Cortex of kidney (tissue), 1 donor: ENCODE results near the gene GPR152.
"Not testable (repeated sequence)": the region's sequence is repeated elsewhere in the genome, so short reads cannot be mapped to it uniquely, and the experiment has no call there.

Source experiments
- DNase-seq: peaks from one replicate; lab custom pipeline; 2025; lab: John Stamatoyannopoulos, UW

GPR152 gene

DNA sequence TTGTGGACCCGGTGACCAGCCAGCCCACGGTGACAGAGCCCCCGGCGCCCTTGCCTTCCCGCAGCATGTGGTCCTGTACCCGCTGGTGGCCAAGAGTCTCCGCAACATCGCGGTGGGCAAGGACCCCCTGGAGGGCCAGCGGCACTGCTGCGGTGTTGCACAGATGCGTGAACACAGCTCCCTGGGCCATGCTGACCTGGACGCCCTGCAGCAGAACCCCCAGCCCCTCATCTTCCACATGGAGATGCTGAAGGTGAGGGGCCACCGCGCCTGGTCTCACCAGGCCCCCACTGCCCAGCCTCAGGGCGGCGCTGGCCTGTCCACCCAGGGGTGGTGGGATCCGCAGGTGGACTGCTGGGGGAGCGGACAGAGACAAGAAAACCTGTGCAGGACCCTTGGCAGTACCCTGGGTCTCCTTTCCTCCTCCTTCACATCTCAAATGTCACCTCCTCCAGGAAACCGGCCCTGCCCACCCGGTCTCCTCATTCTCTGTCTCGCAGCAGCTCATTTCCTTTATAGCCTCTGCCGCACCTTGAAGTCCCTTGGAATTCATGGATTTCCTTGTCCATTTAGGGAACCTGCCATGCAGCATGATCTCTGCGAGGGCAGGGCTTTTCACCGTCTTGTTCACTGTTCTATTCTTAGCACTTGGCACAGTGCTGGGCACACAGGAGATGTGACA, 36.8 kb upstream of the GPR152 start:
- DNase-seq = no peak

DNA sequence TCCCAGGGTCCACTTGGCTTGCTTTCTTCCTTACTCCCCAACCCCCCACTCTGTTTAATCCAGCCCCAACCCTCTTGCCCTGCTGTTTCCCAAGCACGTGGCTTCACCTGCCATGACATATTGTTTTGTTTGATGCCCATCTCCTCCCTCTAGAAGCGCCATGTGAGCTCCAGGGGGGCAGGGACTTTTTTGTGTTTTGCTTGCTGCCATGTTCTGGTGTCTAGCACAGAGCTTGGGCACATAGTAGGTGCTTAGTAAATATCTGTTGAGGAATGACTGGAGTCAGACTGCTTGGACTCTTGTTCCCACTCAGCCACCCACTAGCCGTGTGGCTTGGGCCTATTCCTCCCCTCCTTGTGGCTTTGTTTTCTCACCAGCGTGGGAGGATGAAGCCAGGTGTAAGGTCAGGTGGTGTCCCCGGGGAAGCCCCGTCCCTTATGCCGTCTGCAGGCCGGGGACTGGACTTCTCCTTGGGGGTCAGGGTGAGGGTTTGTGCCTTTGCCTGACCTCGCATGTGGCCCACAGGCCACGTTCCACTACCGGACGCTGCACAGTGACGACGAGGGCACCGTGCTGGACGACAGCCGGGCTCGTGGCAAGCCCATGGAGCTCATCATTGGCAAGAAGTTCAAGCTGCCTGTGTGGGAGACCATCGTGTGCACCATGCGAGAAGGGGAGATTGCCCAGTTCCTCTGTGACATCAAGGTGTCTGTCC, 34.1 kb upstream of the GPR152 start:
- no peak for DNase-seq

DNA sequence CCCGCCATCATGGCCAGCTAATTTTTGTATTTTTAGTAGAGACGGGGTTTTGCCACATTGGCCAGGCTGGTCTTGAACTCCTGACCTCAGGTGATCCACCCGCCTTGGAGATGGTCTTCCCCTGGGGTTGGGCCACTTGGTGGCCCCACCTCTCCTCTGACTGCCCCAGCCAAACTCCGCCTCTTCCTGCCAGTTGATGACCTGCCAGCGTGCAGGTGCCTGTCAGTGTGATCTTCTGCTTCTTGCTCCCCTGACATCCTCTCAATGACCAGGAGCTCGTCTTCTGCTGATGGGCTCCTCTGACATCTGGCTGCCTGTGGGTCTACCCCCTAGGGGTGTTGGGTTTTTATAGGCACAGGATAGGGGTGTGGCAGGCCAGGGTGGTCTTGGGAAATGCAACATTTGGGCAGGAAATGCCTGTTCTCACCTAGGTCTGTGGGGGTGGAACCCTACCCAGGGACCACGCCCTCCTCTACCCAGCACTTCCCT, 33.4 kb upstream of the GPR152 start:
- not testable (repeated sequence) for DNase-seq

DNA sequence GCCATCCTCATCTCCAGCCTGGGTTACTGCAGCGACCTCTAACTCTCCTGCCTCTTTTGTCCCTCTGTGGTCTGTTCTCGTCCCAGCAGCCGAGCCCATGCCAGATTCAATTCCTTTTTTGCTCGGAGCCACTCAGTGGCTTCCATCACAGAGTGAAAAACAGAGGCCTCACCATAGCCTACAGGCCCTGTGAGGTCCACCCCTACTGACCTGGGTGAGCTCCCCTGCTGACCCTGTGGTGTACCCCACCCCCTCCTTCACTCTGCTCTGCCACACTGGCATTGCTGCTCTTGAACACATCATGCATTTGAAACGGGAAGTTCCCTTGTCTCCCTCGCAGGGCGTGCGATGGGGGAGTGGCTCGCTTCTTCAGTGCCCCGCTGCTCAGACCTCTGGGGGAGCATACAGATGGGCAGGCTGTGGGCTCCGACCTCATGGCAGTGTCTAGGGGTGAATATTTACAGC, 32.4 kb upstream of the GPR152 start:
- DNase-seq = no peak

DNA sequence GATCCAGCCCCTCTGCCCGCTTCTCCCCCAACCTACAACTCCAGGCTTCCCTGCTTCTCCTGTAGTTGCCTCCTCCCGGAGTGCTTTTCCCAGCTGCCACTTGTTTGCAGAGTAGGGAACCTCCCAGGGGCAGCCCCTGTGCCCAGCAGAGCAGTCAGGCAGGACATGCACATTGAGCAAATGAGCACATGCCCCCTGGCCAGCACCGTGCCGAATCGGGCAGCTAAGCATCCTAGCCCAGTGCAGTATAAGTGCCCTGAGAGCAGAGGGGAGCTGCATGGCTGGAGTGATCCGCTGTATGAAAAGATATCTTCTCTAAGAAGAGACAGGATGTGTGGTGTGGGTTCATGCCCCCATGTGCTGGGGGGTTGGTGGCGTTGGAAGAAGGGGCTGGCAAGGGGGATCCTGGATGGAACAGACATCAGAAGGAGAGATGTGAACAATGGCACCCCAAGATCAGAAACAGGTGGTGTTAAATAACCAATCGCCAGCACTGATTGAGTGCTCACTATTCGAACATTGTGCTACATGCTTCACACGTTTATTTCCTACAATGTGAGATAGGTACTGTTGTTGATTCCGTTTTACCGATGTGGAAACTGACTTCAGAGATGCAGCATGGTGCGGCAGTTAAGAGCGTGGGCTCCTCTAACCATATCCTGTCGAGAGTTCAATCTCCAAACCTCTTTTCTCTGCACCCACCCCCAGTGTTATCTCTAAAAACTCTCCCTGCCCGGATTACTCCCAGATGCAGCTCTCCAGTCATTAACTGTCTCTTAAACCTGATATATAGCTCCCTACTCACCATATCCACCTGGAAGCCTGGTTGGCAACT, 31.5 kb upstream of the GPR152 start:
- DNase-seq = no peak

DNA sequence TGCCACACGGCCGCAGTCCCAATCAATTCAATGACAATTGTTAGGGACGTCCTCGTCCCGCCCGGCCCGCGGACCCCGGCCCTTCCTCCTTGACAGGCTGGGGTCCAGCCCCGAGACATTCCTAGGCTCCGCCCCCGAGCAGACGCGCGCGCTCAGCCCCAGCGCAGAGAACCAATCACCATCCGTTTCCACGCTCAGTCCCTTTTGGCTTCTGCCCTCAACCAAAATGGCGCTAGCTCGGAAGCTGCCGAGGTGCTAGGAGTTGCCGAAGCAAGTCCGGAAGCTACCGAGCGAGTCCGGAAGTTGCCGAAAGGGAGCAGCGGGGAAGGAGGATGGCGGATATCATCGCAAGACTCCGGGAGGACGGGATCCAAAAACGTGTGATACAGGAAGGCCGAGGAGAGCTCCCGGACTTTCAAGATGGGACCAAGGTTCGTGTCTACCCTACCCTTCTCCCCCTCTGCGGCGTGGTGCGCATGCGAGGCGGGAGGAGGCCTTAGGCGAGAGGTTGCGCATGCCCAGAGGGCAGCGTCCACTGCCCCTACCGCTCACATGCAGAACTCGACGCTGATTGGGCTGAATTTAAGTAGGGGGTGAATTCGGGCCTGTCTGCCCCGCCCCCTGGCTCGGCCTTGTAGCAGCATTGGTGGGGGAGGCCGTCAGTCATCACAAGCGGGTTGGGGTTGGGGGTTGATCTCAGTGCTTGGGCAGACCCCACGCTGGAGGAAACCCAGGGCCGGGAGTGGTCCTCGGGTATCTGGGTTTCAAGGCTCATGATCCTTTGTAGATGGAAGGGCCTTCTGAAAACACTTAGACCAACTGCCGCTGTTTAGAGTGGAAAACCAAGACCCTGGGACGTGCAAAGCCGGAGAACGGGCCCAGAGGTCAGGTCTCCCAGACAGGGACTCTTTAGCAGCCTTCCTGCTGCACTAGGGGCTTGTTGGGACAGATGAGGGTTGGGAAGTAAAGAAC, 30.6 kb upstream of the GPR152 start, which contains the start of gene AIP:
TSS of gene AIP (plus strand) at position 200 of the 972 bp plus-strand sequence. CDS start at position 333, 133 bp downstream.
- peak; percentile 91 for DNase-seq

DNA sequence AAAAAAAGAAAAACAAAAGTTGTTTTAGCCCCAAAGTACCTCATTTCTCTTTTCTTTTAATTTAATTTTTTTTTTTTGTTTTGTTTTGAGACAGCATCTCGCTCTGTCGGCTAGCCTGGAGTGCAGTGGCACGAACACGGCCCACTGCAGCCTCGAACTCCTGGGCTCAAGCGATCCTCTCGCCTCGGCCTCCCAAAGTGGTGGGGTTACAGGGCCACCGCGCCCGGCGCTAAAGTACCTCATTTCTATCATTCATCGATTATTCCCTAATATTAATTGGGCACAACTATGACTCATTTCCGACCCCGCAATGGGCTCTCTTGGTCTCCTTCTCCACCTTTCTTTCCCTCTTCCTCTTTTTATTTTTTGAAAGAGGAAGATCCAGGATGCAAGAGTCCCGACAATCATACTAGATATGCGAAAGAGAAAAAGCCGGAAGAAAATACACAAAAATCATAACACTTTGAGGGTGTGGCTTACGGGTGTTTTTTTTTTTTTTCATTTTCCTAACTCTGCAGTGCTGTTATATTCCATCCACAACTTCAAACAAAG, 29.8 kb upstream of the GPR152 start:
- DNase-seq = no peak

DNA sequence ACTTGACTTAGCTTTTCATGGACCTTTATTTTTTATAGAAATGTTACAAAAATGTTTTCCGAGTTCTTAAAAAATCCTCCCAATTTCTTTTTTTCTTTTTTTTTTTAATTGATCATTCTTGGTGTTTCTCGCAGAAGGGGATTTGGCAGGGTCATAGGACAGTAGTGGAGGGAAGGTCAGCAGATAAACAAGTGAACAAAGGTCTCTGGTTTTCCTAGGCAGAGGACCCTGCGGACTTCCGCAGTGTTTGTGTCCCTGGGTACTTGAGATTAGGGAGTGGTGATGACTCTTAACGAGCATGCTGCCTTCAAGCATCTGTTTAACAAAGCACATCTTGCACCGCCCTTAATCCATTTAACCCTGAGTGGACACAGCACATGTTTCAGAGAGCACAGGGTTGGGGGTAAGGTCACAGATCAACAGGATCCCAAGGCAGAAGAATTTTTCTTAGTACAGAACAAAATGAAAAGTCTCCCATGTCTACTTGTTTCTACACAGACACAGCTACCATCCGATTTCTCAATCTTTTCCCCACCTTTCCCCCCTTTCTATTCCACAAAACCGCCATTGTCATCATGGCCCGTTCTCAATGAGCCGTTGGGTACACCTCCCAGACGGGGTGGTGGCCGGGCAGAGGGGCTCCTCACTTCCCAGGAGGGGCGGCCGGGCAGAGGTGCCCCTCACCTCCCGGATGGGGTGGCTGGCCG, 25.0 kb upstream of the GPR152 start:
- DNase-seq = not testable (repeated sequence)

DNA sequence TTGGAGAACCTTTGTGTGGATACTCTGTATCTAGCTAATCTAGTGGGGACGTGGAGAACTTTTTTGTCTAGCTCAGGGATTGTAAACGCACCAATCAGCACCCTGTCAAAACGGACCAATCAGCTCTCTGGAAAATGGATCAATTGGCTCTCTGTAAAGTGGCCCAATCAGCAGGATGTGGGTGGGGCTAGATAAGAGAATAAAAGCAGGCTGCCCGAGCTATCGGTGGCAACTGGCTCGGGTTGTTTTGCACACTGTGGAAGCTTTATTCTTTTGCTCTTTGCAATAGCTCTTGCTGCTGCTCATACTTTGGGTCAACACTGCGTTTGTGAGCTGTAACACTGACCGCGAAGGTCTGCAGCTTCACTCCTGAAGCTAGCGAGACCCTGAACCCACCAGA, 24.2 kb upstream of the GPR152 start:
- not testable (repeated sequence) for DNase-seq

DNA sequence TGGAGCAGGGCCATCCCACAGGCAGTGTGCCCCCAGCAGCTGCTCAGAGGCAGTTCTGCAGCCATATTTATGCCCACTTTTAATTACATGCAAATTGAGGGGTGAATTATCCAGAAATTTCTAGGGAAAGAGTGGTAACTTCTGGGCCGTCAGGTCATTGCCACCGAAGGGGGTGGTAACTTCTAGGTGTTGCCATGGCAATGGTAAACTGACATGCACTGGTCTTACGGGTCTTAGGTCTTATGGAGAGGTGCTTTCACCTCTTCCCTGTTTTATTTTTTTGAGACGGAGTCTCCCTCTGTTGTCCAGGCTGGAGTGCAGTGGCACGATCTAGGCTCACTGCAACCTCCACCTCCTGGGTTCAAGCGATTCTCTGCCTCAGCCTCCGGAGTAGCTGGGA, 20.4 kb upstream of the GPR152 start:
- DNase-seq = no peak

DNA sequence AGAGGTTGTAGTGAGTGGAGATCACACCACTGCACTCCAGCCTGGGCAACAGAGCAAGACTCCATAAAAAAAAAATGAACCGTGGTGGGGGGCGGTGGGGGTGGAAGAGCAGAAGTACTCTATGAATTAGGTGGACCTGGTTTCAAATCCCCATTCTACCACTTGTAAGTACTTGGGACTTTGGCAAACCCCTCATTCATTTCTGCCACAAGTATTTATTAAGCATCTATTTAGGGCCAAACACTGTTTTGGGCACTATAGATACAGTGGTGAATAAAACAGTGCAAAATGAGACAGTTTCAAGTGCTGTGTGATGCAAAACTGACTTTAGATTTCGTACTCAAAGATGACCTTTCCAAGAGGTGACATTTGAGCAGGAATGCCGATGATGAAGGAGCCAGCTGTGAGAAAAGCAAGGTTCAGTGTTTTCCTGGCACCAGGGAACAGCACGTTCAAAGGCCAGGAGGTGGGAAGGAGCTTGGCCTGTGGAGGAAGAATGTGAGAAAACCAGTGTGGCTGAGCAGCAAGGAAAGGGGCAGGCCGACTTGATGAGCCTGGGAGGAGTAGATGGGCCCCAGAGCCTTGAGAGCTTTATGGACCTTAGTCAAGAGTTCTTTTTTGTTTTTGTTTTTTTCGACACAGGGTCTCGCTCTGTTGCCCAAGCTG, 17.9 kb upstream of the GPR152 start:
- DNase-seq = no peak

DNA sequence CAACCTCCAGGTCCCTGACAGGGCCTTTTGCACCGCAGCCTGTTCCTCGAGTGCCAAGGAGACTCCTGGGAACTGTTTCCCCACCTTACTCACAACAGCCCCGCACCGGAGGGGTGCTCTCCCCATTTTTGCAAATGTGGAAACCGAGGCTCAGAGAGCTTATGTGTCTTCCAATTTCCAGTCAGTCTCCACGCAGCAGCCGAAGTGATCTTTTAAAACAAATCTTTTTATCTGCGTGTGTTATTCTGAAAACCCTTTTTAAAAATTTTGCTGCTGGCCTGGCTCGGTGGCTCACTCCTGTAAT, 16.9 kb upstream of the GPR152 start:
- no peak for DNase-seq

DNA sequence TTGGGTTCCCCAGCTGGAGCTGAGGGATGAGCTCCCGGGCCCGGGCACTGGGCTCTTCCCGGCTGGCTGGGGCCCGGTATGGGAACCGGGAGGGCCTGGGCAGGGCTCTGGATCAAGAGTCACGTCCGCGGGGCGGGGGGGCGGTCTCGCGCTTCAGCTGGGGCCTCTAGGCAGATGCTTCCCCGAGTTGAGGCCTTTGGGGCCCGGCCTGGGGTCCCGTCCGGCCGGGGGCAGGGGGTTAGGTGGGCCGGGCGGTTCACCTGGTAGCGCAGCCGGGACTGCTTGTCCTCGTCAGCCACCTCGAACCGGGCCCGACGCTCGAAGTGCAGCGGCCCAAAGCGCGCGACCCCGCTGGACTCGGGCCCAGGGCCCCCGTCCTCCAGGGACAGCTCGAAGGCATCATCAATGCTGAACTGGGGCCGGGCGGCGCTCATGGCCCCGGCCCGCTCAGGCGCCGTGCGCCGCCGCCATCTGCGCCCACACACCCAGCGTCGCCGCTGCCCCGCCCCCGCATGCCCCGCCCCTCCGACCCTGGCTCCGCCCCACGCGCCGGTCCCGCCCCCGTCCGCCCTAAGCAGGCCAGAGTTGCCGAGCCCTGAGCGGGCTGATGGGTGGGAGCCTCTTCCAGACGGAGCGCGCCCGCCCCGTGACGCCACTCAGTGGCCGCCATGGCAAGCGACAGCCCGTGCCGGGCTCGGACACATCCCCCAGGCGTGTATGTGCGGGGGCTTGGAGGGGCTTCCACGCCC, 16.4 kb upstream of the GPR152 start, which contains the start of gene TMEM134:
TSS of gene TMEM134 (minus strand) at position 493 of the 749 bp plus-strand sequence. CDS start at position 434, 59 bp downstream.
- DNase-seq = peak; percentile 73

DNA sequence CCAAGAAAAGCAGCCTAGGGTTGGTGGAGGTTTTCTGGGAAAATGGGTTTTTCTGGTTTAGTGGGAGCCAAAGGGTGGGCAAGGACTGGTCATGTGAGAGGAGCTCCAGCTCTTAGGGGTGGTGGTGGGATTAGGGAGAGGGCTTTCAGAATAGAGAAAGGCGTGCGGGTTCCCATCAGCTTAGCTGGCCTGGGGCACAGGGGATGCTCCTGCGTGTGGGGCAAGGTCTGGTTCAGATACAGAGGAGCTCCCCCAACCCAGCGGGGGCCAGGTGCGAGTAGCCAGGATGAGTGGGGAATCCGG, 15.9 kb upstream of the GPR152 start:
- DNase-seq = no peak

DNA sequence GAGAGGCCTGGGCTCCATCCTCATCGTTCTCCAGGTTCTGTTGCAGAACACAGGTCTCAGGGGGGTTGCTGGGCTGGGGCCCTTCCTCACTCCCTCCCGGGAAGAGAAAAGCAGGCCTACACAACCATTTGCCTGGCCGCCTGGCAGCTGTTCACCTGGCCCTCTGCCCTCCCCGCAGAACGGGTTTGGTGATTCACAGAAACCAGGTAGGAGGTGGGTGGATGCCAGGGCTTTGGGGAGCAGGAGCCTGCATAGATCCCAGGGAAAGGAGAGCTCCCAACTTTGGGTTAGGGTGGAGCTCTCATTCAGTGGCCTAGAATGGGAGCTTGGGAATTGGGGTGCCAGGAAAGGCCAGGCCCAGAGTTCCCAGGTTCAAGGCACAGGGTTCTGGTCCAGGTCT, 15.5 kb upstream of the GPR152 start:
- DNase-seq = no peak

DNA sequence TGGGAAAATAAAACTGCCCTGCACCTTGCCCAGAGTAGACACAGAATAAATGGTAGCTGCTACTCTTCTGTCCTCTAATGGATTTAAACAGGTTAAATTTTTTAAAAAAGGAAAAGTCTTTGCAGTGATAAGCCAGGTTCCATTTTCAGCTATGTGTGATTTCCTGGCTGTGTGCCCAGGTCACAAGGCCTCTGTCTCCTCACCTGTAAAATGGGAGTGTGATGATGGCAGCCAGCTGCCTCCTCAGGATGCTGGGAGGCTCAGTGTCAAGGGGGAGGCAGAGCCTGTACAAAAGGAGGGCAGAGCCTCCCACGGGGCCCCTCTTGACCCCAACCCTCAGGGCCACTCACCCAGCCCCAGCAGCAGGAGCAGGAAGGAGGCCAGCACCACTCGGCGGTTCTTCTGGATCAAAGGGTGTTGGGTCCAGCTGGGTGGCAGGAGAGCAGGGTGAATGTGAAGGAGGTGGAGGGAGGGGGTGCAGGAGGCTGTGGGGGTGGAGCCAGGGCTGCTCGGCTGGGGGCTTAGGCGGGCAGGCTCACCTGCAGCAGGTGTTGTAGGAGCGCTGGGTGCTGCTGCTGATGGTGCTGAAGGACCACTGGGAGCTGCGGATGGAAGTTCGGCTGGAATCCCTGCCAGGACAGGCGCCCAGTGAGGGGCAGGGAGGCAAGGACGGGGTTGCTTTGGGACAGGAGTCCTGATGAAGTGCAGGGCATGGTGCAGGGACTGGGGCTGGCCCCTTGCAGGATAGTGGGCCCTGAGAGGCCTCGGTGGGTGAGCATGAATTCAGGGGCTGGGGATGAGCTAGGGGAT, 14.6 kb upstream of the GPR152 start:
- DNase-seq = no peak

DNA sequence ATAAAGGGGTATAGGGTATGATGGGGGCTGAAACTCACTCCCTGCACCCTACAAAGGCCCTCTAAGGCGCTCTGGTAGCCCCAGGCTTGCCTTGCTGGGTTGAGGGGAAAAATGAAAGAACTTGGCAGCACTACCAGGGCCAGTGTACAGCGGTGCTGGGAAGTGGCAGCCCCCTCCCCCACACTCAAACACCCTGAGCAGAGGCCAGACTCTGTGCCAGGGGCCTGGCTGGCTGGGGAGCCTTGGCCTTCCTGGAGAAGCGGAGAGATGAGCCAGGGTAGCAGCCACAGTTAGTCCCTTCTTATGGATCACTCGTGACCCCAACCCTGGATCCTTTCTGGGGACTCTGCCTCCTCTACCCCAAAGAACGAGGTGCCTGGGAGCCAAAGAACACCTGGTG, 13.8 kb upstream of the GPR152 start:
- DNase-seq = no peak

DNA sequence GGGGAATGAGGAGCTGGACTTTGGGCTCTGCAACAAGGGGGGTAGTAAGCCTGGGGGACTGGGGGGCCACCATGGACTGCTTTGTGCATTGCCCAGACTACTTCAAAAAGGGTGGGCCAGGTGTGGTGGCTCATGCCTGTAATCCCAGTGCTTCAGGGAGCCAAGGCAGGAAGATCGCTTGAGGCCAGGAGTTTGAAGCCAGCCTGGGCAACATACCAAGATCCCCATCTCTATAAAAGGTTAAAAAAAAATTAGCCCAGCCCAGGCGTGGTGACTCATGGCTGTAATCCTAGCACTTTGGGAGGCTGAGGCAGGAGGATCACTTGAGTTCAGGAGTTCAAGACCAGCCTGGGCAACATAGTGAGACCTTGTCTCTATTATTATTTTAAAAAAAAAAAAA, 13.0 kb upstream of the GPR152 start:
- not testable (repeated sequence) for DNase-seq

DNA sequence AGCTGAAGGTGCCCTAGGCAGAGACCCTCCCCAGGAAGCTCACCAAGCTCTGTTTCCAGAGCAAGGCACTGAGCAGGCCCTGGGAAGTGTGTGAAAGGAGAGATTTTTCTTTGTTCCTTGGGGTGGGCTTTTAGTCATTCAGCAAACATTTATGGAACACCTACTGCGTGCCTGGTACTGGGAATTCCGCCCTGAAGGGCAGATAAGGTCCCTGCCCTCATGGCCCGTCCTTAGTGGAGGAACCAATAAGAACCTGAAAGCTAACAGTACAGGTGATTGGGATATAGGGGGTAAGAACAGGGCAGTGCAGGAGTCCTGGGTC, 12.6 kb upstream of the GPR152 start:
- DNase-seq = no peak
